ENCODE data around the gene KHDRBS2.

DNA sequence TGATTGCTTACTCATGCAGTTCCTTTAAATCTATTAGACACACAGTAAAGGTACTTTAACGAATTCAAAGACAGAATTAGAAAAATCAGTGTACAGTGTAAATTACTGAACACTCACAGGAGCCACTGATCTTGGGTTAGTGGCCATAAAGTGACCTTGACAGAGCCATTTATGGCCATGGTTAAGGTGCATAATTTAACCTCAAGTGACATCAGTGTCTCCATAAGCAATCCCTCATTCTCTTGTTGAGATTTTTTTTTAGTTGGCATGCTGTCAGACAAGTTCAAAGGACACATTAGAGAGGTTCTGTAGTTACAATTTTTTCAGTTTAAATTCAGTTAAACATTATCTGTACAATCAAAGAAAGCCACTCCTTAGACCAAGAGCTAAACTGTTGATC, 334.4 kb downstream of the KHDRBS2 start:
- TF ChIP-seq, protein P1, sequence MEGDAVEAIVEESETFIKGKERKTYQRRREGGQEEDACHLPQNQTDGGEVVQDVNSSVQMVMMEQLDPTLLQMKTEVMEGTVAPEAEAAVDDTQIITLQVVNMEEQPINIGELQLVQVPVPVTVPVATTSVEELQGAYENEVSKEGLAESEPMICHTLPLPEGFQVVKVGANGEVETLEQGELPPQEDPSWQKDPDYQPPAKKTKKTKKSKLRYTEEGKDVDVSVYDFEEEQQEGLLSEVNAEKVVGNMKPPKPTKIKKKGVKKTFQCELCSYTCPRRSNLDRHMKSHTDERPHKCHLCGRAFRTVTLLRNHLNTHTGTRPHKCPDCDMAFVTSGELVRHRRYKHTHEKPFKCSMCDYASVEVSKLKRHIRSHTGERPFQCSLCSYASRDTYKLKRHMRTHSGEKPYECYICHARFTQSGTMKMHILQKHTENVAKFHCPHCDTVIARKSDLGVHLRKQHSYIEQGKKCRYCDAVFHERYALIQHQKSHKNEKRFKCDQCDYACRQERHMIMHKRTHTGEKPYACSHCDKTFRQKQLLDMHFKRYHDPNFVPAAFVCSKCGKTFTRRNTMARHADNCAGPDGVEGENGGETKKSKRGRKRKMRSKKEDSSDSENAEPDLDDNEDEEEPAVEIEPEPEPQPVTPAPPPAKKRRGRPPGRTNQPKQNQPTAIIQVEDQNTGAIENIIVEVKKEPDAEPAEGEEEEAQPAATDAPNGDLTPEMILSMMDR (IDR thresholded peaks at IDR 0.05), result no peak
- TF ChIP-seq POLR2A (IDR thresholded peaks at IDR 0.05), result no peak

All from thyroid gland (tissue), 4 donors.